Measurements from ENCODE around the gene AMOTL1. TPM values are rescaled to one million over a fixed set of nuclear protein-coding genes. Genes with fewer than 3 reads are reported as not detected.

The AMOTL1 gene
- total RNA-seq, 1 donor from 2014 or later, result 22.6 TPM

- TF ChIP-seq EZH2phosphoT487 (IDR thresholded peaks at IDR 0.05) (no peak), CTCF (IDR thresholded peaks at IDR 0.05) (no peak), EZH2 (IDR thresholded peaks at IDR 0.05) (no peak)
- Histone ChIP-seq H3K4me2 (no peak overlapping the region), H3K9me3 (ENCODE audit: low read depth) (no peaks in the 10 kb centered on the region), H4K20me1 (ENCODE audit: low read depth) (peaks cover 16% of the 10 kb centered on the region), H3K4me1 (peaks cover 12% of the 10 kb centered on the region), H3K4me3 (no peak overlapping the region), H3K27me3 (no peaks in the 10 kb centered on the region), H3K9ac (no peak overlapping the region), H3F3A (ENCODE audit: low read depth) (no peaks in the 10 kb centered on the region), H2AFZ (replicated peaks) (no peak overlapping the region), H3K27ac (no peak overlapping the region), H3K79me2 (ENCODE audit: low read depth) (no peaks in the 10 kb centered on the region), H3K36me3 (peaks cover 5% of the 10 kb centered on the region)
- H3K27ac Mint-ChIP-seq, result no peak overlapping the region
- no peak for DNase-seq (ENCODE audit: low spot score)
- H3K4me1 Mint-ChIP-seq, result peaks cover 26% of the 10 kb centered on the region
- H3K4me3 Mint-ChIP-seq, result no peak overlapping the region
- H3K27me3 Mint-ChIP-seq (ENCODE audit: insufficient read depth, low read depth), result peaks cover 2% of the 10 kb centered on the region
- H3K36me3 Mint-ChIP-seq, result peaks cover 51% of the 10 kb centered on the region
- no peaks in the 10 kb centered on the region for H3K9me3 Mint-ChIP-seq
Observed at GRCh38 chr11:94869186-94869585, 101.0 kb downstream of the AMOTL1 start.

DNA sequence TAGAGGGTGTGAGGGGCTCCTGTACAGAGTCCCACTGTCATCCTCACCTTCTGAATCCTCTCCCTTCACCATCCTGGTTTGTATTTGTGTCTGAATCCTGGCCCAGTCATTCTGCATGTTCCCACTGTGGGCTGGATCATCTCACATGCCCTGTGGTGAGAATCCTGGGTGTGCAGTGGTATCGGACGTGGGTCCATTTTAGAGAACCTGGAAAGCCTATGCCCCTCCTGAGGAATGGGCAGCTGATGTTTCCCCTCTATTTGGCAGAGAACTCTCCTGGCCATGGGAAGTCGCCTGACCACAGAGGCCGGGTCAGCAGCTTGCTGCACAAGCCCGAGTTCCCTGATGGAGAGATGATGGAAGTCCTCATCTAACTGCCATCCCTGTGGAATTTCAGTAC is 102.3 kb downstream of the AMOTL1 start:
- no peak overlapping the region for H2AFZ ChIP-seq (replicated peaks)
- no peaks in the 10 kb centered on the region for H3K27me3 ChIP-seq
- Mint-ChIP-seq H3K4me3 (no peak overlapping the region), H3K27me3 (ENCODE audit: insufficient read depth, low read depth) (peaks cover 2% of the 10 kb centered on the region), H3K4me1 (peaks cover 20% of the 10 kb centered on the region), H3K9me3 (no peaks in the 10 kb centered on the region), H3K27ac (no peak overlapping the region), H3K36me3 (peaks cover 47% of the 10 kb centered on the region)
- no peak for TF ChIP-seq EZH2 (IDR thresholded peaks at IDR 0.05)
- TF ChIP-seq CTCF (IDR thresholded peaks at IDR 0.05), result no peak
- no peak for TF ChIP-seq EZH2phosphoT487 (IDR thresholded peaks at IDR 0.05)
- no peaks in the 10 kb centered on the region for H3K9me3 ChIP-seq (ENCODE audit: low read depth)
- H3K9ac ChIP-seq, result no peak overlapping the region
- no peak overlapping the region for H3K27ac ChIP-seq
- H3K4me2 ChIP-seq, result no peak overlapping the region
- H3K36me3 ChIP-seq, result peaks cover 5% of the 10 kb centered on the region
- H3F3A ChIP-seq (ENCODE audit: low read depth), result no peaks in the 10 kb centered on the region
- peaks cover 12% of the 10 kb centered on the region for H3K4me1 ChIP-seq
- no peak overlapping the region for H3K4me3 ChIP-seq
- peaks cover 16% of the 10 kb centered on the region for H4K20me1 ChIP-seq (ENCODE audit: low read depth)
- no peak for DNase-seq (ENCODE audit: low spot score)
- no peaks in the 10 kb centered on the region for H3K79me2 ChIP-seq (ENCODE audit: low read depth)

- no peak overlapping the region for H3K4me2 ChIP-seq
- no peaks in the 10 kb centered on the region for H3K9me3 Mint-ChIP-seq
- no peaks in the 10 kb centered on the region for H3F3A ChIP-seq (ENCODE audit: low read depth)
- no peak overlapping the region for H3K9ac ChIP-seq
- no peaks in the 10 kb centered on the region for H3K27me3 ChIP-seq
- peaks cover 8% of the 10 kb centered on the region for H4K20me1 ChIP-seq (ENCODE audit: low read depth)
- DNase-seq (ENCODE audit: low spot score), result no peak
- no peaks in the 10 kb centered on the region for H3K9me3 ChIP-seq (ENCODE audit: low read depth)
- H2AFZ ChIP-seq (replicated peaks), result no peak overlapping the region
- no peak overlapping the region for H3K27ac ChIP-seq
- H3K4me1 ChIP-seq, result peaks cover 7% of the 10 kb centered on the region
- TF ChIP-seq CTCF (IDR thresholded peaks at IDR 0.05) (no peak), EZH2 (IDR thresholded peaks at IDR 0.05) (no peak), EZH2phosphoT487 (IDR thresholded peaks at IDR 0.05) (no peak)
- H3K79me2 ChIP-seq (ENCODE audit: low read depth), result no peaks in the 10 kb centered on the region
- H3K4me3 Mint-ChIP-seq, result no peak overlapping the region
- H3K36me3 ChIP-seq, result peaks cover 5% of the 10 kb centered on the region
- H3K36me3 Mint-ChIP-seq, result peaks cover 40% of the 10 kb centered on the region
- peaks cover 18% of the 10 kb centered on the region for H3K4me1 Mint-ChIP-seq
- no peak overlapping the region for H3K27ac Mint-ChIP-seq
- H3K4me3 ChIP-seq, result no peak overlapping the region
- H3K27me3 Mint-ChIP-seq (ENCODE audit: insufficient read depth, low read depth), result no peaks in the 10 kb centered on the region
Observed at GRCh38 chr11:94871491-94872185, 103.5 kb downstream of the AMOTL1 start.
